Coronary artery (tissue), 2 donors: ENCODE measurements around the gene FRMD5.

Experiments
- DNase-seq: peaks from one replicate; pipeline ENCODE4 v3.0.0-alpha.2; 2017; ENCODE audit warnings: low spot score
- H3K27ac ChIP-seq, 2 donors: fragments of 200-600 bp; sonication (generic); one replicate each; pipeline ENCODE4 v1.5.1; 2016 to 2019
- H3K4me3 ChIP-seq: fragments of 200-600 bp; sonication (generic); 2 replicates; pipeline ENCODE4 v1.5.1; 2016; ENCODE audit warnings: mild to moderate bottlenecking, moderate library complexity
- TF ChIP-seq, protein P1 (sequence below): fragments of 200-600 bp; sonication (generic); IDR thresholded peaks from one replicate; pipeline ENCODE4 v1.5.1; 2019; ENCODE audit warnings: antibody characterized with exemption

FRMD5 gene

DNA sequence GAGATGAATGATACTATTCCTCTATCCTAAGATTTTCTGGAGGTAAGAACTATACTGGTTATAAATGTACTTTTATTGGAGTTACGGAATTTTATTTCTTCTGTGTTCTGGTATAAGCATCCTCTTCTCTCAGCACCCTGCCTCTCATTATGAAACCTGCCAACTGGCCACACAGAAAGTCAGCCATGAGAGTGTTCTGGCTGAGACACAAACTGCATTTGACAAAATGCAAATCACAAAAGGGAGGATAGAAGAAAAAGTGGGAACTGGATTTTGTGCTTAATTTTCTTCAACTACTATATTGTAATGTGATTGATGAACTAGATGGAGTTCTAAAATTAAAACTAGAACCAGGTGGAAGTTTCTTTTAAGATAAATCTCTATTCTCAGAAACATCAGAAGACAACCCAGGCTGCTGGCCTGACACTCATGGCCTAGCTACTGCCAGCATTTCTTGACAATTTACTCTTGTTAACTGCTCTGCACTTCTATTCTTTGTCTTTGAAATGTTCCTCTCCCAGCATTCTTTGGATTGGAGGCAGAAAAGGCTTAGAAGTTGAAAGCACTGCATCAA, 225.2 kb downstream of the FRMD5 start:
- TF ChIP-seq, protein P1, sequence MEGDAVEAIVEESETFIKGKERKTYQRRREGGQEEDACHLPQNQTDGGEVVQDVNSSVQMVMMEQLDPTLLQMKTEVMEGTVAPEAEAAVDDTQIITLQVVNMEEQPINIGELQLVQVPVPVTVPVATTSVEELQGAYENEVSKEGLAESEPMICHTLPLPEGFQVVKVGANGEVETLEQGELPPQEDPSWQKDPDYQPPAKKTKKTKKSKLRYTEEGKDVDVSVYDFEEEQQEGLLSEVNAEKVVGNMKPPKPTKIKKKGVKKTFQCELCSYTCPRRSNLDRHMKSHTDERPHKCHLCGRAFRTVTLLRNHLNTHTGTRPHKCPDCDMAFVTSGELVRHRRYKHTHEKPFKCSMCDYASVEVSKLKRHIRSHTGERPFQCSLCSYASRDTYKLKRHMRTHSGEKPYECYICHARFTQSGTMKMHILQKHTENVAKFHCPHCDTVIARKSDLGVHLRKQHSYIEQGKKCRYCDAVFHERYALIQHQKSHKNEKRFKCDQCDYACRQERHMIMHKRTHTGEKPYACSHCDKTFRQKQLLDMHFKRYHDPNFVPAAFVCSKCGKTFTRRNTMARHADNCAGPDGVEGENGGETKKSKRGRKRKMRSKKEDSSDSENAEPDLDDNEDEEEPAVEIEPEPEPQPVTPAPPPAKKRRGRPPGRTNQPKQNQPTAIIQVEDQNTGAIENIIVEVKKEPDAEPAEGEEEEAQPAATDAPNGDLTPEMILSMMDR: no peak
- Histone ChIP-seq H3K27ac (no peak overlapping the region), H3K4me3 (no peak overlapping the region)
- no peak for DNase-seq

DNA sequence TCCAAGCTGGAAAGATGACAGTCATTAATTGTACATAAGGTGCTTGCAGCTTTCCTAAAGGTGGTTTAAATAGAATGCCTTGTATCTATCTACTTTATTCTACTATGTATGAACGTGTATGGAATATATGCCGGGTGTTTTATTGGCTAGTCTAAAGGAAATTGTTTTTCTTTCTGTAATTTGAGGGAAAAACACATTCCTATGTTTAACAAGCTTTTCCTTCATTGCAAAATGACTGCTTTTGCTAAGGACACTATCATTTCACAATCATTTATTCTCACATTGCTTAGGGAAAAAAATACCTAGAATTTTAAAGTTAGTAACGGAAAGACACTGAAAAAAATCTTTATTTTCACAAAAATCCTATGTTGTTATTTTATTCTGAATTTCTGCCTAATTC, 226.5 kb downstream of the FRMD5 start:
- H3K27ac ChIP-seq: no peak overlapping the region
- no peak overlapping the region for H3K4me3 ChIP-seq
- DNase-seq: no peak
- TF ChIP-seq, protein P1: no peak

DNA sequence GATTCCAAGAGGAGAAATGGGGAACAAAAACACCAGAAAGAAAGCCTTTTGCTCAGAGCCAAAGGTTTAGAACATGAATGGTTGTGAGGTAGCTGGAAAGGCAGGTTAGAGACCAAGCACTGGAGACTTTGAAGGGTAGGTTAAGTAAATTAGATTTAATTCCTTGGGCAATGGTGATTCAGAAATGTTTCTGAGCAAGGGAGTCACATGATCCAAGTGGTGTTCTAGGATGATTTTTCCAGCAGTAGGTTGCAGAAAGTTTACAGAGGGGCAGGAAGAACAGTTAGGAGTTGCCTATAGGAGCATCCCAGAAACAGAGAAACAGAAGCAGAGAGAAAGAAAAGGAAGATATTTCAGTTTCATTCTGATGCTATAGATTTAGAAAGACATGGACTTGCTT, 228.4 kb downstream of the FRMD5 start:
- TF ChIP-seq, protein P1: no peak
- no peak for DNase-seq
- Histone ChIP-seq H3K4me3 (no peak overlapping the region), H3K27ac (no peak overlapping the region)

DNA sequence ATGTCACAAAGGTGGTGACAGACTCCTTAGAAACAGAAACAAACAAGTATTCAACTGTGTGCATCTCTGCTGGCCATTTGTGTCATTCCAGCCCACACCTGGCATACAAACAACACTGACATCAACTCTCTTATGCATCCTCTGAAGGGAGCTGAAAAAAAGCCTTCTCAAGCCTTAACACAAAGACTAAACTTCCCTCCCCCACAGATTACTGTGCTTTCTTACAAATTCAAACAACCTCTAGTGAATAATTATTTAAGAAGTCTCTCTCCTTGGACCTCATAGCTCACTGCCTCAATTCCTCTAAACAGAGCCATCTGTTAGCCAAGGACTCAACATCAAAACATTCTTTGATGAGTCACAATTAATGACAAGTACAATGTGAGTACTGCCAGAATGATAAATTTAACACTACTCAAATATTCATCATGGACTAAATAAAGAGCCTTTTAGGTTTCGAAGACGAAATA, 236.2 kb downstream of the FRMD5 start:
- no peak for DNase-seq
- no peak overlapping the region for H3K27ac ChIP-seq
- TF ChIP-seq, protein P1: no peak
- no peak overlapping the region for H3K4me3 ChIP-seq

DNA sequence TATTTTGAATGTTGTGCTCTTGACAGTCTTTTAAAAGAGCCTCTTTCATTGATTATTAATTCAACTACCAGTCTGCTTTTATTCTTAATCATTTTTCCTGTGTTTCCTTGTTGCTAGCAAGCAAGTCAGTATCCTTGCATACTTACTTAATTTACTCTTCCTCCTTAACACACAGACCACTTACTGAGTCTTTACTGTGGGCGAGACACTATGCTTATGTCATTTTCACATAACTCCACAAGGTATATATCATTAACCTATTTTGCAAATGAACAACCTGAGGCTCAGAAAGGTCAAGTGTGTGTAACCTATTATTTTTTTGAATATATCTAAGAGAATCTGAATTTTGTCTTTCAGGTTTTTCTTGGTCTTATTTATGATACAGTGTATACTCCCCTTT, 237.3 kb downstream of the FRMD5 start:
- DNase-seq: no peak
- TF ChIP-seq, protein P1: no peak
- no peak overlapping the region for H3K27ac ChIP-seq
- no peak overlapping the region for H3K4me3 ChIP-seq

DNA sequence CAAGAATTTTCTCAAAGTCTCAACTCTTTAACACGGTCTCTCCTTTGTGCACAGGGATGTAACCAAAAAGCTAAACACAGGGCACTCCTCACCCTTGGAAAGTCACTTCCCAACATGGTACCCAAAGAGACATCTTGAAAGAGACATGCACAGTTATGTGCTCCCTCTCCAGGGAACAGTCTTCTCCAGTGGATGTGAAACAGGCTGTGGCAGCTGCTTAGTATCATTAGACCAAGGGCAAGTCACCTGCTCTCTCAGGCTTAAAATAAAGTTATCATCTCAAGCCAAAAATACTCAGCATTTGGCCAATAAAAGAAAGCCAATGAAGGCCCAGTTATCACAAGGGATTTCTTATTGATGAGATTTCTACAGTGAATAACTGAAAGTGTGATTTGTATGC, 239.9 kb downstream of the FRMD5 start:
- Histone ChIP-seq H3K27ac (no peak overlapping the region), H3K4me3 (no peak overlapping the region)
- no peak for DNase-seq
- TF ChIP-seq, protein P1: no peak

DNA sequence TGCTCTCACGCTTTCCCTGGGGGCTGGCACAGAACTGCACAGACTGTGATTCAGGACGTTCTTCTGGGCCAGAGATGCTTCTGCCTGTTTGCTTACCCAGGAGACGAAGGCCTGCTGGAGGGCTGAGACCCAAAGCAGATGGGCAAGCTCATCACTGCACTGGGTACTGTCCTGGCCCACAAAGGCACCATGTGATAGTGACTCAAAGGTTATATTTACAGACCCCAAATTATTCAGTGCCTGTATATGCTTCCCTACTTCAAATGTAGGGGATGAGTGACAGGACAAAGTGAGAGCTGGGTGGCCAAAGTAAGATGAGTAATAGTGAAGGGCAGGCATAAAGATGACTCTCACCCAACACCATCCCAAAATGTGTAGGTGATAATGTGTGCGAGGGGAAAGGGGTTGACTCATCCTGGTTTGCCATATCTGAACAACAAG, 240.9 kb downstream of the FRMD5 start:
- no peak overlapping the region for H3K27ac ChIP-seq
- no peak for DNase-seq
- TF ChIP-seq, protein P1: no peak
- no peak overlapping the region for H3K4me3 ChIP-seq
